RWPE1 (cell line): Measurements from ENCODE around the gene ZNF697.

ENCODE experiments used
- CTCF ChIA-PET: fragments of 350-600 bp; sonication (Branson Sonifier 250); formaldehyde crosslinking; extraction: SDS; loops from one replicate; lab custom pipeline; 2021; lab: Yijun Ruan, JAX
- POLR2A ChIA-PET: fragments of 400-600 bp; formaldehyde crosslinking; extraction: SDS; loops from one replicate; lab custom pipeline; 2020; ENCODE audit warnings: antibody characterized with exemption; ENCODE audit not compliant: low non-redundant PET; lab: Yijun Ruan, JAX
- DNase-seq: peaks from one replicate; pipeline ENCODE4 v3.0.0; 2012; ENCODE audit warnings: low spot score
- H3K27ac ChIP-seq: fragments of 450-650 bp; 2 replicates; pipeline ENCODE4 v1.5.1; 2017
- CTCF ChIP-seq: fragments of 450-650 bp; conservative IDR thresholded peaks from 2 replicates; pipeline ENCODE4 v1.5.1; 2017; ENCODE audit warnings: low read depth, mild to moderate bottlenecking

The ZNF697 gene

GRCh38 chr1:119637710-119638109 lies 10.4 kb downstream of the ZNF697 start:
- no peak for TF ChIP-seq CTCF
- CTCF ChIA-PET: no interaction called here
- no peak for DNase-seq
- POLR2A ChIA-PET: no interaction called here
- H3K27ac ChIP-seq: no peak overlapping the region

- CTCF ChIA-PET: no interaction called here
- H3K27ac ChIP-seq: no peak overlapping the region
- POLR2A ChIA-PET: no interaction called here
- no peak for DNase-seq
- no peak for TF ChIP-seq CTCF
These were observed 11.5 kb downstream of the ZNF697 start for GRCh38 chr1:119636491-119637089.

GRCh38 chr1:119635811-119636390 lies 12.2 kb downstream of the ZNF697 start:
- no peak for TF ChIP-seq CTCF
- H3K27ac ChIP-seq: no peak overlapping the region
- POLR2A ChIA-PET: no interaction called here
- DNase-seq: no peak
- CTCF ChIA-PET: no interaction called here

- CTCF ChIA-PET: no interaction called here
- no peak for DNase-seq
- TF ChIP-seq CTCF: no peak
- no peak overlapping the region for H3K27ac ChIP-seq
- POLR2A ChIA-PET: no interaction called here
These were observed 14.1 kb downstream of the ZNF697 start for GRCh38 chr1:119634016-119634415.

- ChIA-PET POLR2A (no interaction called here), CTCF (no interaction called here)
- no peak overlapping the region for H3K27ac ChIP-seq
- no peak for DNase-seq
- TF ChIP-seq CTCF: no peak
These were observed 14.5 kb downstream of the ZNF697 start for GRCh38 chr1:119633575-119633974.

GRCh38 chr1:119632841-119633240 lies 15.2 kb downstream of the ZNF697 start:
- no peak overlapping the region for H3K27ac ChIP-seq
- ChIA-PET CTCF (interaction anchor here (0.7 to 1.4 kb wide), 3 partner anchors 14 to 79 kb away, joined by 3 to 4 read pairs (median 3); no protein-coding TSS in a partner anchor), POLR2A (no interaction called here)
- no peak for DNase-seq
- TF ChIP-seq CTCF: no peak
